Progenitor cell of endocrine pancreas (in vitro differentiated cells): ENCODE results near the gene KLF11. TPM values are rescaled to one million over a fixed set of nuclear protein-coding genes. Genes with fewer than 3 reads are reported as not detected.

Source experiments
- DNase-seq: peaks from one replicate; pipeline ENCODE4 v3.0.0; 2021; ENCODE audit warnings: low spot score; ENCODE audit not compliant: unreplicated experiment
- H3K27ac Mint-ChIP-seq: 2 replicates; pipeline ENCODE4 v1.8.0; 2021; ENCODE audit warnings: mild to moderate bottlenecking, moderate library complexity, mixed read lengths
- H3K27me3 Mint-ChIP-seq: 2 replicates; pipeline ENCODE4 v1.8.0; 2021; ENCODE audit warnings: mixed read lengths
- H3K36me3 Mint-ChIP-seq: 2 replicates; pipeline ENCODE4 v1.8.0; 2022; ENCODE audit warnings: mixed read lengths; ENCODE audit not compliant: insufficient read depth
- H3K4me1 Mint-ChIP-seq: 2 replicates; pipeline ENCODE4 v1.8.0; 2021; ENCODE audit warnings: low read depth, mixed read lengths
- H3K4me3 Mint-ChIP-seq: 2 replicates; pipeline ENCODE4 v1.8.0; 2021; ENCODE audit warnings: low read depth, mild to moderate bottlenecking, moderate library complexity, mixed read lengths
- H3K9me3 Mint-ChIP-seq: 2 replicates; pipeline ENCODE4 v1.8.0; 2021; ENCODE audit warnings: low read depth, mixed read lengths
- long read RNA-seq: library from polyadenylated mRNA; unstranded; transcript quantifications from one replicate; pipeline ENCODE4 v2.0.0, GENCODE V29; 2020
- total RNA-seq: library from RNA; stranded (reverse); gene quantifications from 2 replicates; pipeline ENCODE4 v1.2.1, GENCODE V29; 2021
- TF ChIP-seq, protein P1 (sequence below): fragments of 200-600 bp; sonication (generic); IDR thresholded peaks from one replicate; pipeline ENCODE4 v1.5.0; 2021; ENCODE audit warnings: antibody characterized with exemption, mild to moderate bottlenecking; ENCODE audit not compliant: unreplicated experiment

KLF11 gene
- total RNA-seq: 3.5 and 4.6 TPM in 2 replicates
- long read RNA-seq, partial matches to known transcripts: 2 of 2 reads
- long read RNA-seq, other reads (novel, unspliced or antisense): 0 of 2 reads

DNA sequence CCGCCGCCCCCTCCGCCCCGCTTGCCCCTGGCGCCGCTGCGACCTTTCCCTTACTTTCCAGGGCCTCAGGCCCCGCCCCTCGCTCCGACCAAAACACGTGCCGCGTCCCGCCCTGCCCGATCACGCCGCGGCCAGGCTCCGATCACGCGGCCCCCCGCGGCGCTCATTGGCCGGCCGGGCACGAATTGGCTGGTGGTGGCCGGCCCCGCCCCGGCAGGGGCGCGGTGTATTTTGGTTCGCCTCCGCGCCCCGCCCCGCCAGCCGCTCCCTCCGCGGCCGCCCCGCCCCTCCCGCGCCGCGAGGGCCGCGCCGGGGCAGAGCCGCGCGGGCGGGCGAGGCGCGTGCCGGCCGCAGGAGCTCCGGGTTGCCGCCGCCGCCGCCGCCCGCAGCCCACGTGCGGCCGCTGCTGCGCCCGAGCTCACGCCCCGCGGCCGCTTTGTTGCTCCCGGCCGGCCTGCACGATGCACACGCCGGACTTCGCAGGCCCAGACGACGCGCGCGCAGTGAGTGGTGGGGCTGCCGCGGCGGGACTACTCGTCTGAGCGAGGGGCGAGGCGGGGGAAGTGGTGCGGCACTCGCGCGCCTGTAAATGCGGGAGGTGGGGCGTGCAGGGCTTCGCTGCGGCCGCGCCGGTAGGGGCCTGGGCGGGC lies at the start of gene KLF11:
KLF11 (plus strand) TSS at position 295 of the 650 bp plus-strand sequence; CDS start at position 462, 167 bp downstream.
- peaks cover 7% of the 10 kb centered on the region for H3K36me3 Mint-ChIP-seq
- DNase-seq: peak; percentile 60
- H3K9me3 Mint-ChIP-seq: peaks cover 5% of the 10 kb centered on the region
- H3K4me1 Mint-ChIP-seq: peaks cover 4% of the 10 kb centered on the region
- H3K27me3 Mint-ChIP-seq: peaks cover 57% of the 10 kb centered on the region
- TF ChIP-seq, protein P1, sequence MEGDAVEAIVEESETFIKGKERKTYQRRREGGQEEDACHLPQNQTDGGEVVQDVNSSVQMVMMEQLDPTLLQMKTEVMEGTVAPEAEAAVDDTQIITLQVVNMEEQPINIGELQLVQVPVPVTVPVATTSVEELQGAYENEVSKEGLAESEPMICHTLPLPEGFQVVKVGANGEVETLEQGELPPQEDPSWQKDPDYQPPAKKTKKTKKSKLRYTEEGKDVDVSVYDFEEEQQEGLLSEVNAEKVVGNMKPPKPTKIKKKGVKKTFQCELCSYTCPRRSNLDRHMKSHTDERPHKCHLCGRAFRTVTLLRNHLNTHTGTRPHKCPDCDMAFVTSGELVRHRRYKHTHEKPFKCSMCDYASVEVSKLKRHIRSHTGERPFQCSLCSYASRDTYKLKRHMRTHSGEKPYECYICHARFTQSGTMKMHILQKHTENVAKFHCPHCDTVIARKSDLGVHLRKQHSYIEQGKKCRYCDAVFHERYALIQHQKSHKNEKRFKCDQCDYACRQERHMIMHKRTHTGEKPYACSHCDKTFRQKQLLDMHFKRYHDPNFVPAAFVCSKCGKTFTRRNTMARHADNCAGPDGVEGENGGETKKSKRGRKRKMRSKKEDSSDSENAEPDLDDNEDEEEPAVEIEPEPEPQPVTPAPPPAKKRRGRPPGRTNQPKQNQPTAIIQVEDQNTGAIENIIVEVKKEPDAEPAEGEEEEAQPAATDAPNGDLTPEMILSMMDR: no peak
- peak within 1 kb of the TSS; percentile 69 for H3K4me3 Mint-ChIP-seq
- H3K27ac Mint-ChIP-seq: peak within 1 kb of the TSS; percentile 91

GRCh38 chr2:9994462-9994861 lies 48.9 kb upstream of the KLF11 start:
- TF ChIP-seq, protein P1: no peak
- H3K4me1 Mint-ChIP-seq: no peaks in the 10 kb centered on the region
- H3K9me3 Mint-ChIP-seq: no peaks in the 10 kb centered on the region
- H3K36me3 Mint-ChIP-seq: peaks cover 30% of the 10 kb centered on the region
- no peak for DNase-seq
- H3K4me3 Mint-ChIP-seq: no peak overlapping the region
- H3K27me3 Mint-ChIP-seq: no peaks in the 10 kb centered on the region
- H3K27ac Mint-ChIP-seq: no peak overlapping the region

GRCh38 chr2:9995059-9995458 lies 48.3 kb upstream of the KLF11 start:
- no peak for DNase-seq
- Mint-ChIP-seq H3K27ac (no peak overlapping the region), H3K4me1 (no peaks in the 10 kb centered on the region), H3K9me3 (no peaks in the 10 kb centered on the region), H3K27me3 (no peaks in the 10 kb centered on the region), H3K36me3 (peaks cover 30% of the 10 kb centered on the region), H3K4me3 (no peak overlapping the region)
- TF ChIP-seq, protein P1: no peak

DNA sequence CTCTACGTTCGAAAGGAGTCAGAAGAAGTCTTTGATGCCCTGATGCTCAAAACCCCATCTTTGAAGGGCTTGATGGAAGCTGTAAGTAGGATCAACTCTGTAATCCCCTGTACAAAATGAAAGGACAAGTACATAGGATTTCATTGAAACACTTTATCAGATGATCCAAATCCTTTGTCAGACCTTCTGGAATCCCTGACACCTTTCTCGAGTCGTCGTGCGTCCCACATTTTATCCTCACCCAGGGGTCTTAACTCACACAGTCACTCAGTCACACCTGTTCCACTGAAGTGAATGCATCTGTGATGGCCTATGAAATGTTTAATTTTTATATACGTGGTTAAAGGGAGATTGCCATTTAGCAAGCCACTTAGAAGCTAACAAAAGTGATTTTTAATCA lies 47.0 kb upstream of the KLF11 start:
- TF ChIP-seq, protein P1: no peak
- no peaks in the 10 kb centered on the region for H3K4me1 Mint-ChIP-seq
- H3K36me3 Mint-ChIP-seq: peaks cover 31% of the 10 kb centered on the region
- no peaks in the 10 kb centered on the region for H3K27me3 Mint-ChIP-seq
- H3K27ac Mint-ChIP-seq: no peak overlapping the region
- no peak for DNase-seq
- H3K4me3 Mint-ChIP-seq: no peak overlapping the region
- no peaks in the 10 kb centered on the region for H3K9me3 Mint-ChIP-seq

DNA sequence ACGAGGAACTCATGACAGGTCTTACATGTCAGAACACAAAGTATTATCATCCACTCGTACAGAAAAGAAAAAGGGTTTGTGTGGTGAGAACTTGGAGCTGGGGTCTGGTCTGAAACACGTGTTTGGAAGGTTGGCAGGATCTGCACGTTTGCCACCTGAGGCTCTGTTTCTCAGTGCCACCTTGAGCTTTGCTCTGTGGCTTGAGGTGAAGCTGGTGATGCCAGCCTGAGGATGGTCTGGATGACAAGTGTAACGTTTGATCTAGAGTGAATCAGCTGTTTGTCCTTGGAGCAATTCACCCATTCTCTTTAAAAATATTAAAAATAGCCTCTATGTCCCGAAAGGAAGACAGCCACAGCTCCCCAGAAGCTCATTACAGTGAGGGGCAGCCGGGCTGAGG lies 45.4 kb upstream of the KLF11 start:
- Mint-ChIP-seq H3K27me3 (no peaks in the 10 kb centered on the region), H3K36me3 (peaks cover 29% of the 10 kb centered on the region), H3K9me3 (no peaks in the 10 kb centered on the region), H3K4me1 (no peaks in the 10 kb centered on the region), H3K4me3 (no peak overlapping the region), H3K27ac (no peak overlapping the region)
- no peak for DNase-seq
- TF ChIP-seq, protein P1: no peak
